B cell (primary cell): ENCODE data around the gene KRT9. TPM values are rescaled to one million over a fixed set of nuclear protein-coding genes. Genes with fewer than 3 reads are reported as not detected.
"Not testable (repeated sequence)": the region's sequence is repeated elsewhere in the genome, so short reads cannot be mapped to it uniquely, and the experiment has no call there.

ENCODE experiments used
- ATAC-seq: fragments of 200-7000 bp; cut with Tn5 transposase; one replicate; pipeline ENCODE4 v1.10.0; 2021; ENCODE audit warnings: low read depth, mild to moderate bottlenecking, moderate number of reproducible peaks, moderate library complexity
- CTCF ChIA-PET: fragments of 350-600 bp; sonication (Branson Sonifier 250); formaldehyde crosslinking; loops from one replicate; lab custom pipeline; 2021; ENCODE audit warnings: antibody characterized with exemption, inconsistent platforms; lab: Charles Lee
- POLR2A ChIA-PET: fragments of 350-600 bp; sonication (Branson Sonifier 250); formaldehyde crosslinking; loops from one replicate; lab custom pipeline; 2021; ENCODE audit warnings: antibody characterized with exemption; lab: Charles Lee
- DNase-seq: peaks from one replicate; pipeline ENCODE4 v3.0.0; 2013
- H2AFZ ChIP-seq: 2 replicates; pipeline ENCODE4 v1.6.1; 2012; ENCODE audit warnings: mild to moderate bottlenecking, low read depth, low read length; ENCODE audit not compliant: insufficient read depth, poor library complexity, severe bottlenecking
- H3K27ac ChIP-seq, 2 donors: 1 replicate in 1 of 2; 2 replicates in 1 of 2; pipeline ENCODE4 v1.5.1; 2012 to 2013; ENCODE audit warnings: low read length in 2 of 2, mild to moderate bottlenecking in 2 of 2, moderate library complexity in 1 of 2
- H3K27me3 ChIP-seq, 4 experiments: fragments of 200-600 bp in 1 of 4; sonication (generic) in 1 of 4; replicated peaks in 1 of 4; 1 replicate in 2 of 4; 2 replicates in 2 of 4; pipeline versions ENCODE4 v1.6.1 to v1.7.0; 2013 to 2016; ENCODE audit warnings: low read length in 3 of 4, mild to moderate bottlenecking in 2 of 4, mixed read lengths in 1 of 4, moderate library complexity in 1 of 4; ENCODE audit not compliant: insufficient read depth in 4 of 4, control insufficient read depth in 3 of 4; ENCODE audit errors: control extremely low read depth in 1 of 4
- H3K36me3 ChIP-seq, 2 experiments: replicated peaks in 1 of 2; 1 replicate in 1 of 2; 2 replicates in 1 of 2; pipeline versions ENCODE4 v1.6.1 to v1.7.1; 2013; ENCODE audit warnings: low read length in 1 of 2; ENCODE audit not compliant: insufficient read depth in 2 of 2, control insufficient read depth in 1 of 2; ENCODE audit errors: control extremely low read depth in 1 of 2, extremely low read depth in 1 of 2
- H3K4me1 ChIP-seq, 2 donors: fragments of 200-600 bp in 1 of 2; sonication (generic) in 1 of 2; 1 replicate in 1 of 2; 2 replicates in 1 of 2; pipeline versions ENCODE4 v1.5.1 to v1.6.1; 2013 to 2017; ENCODE audit warnings: low read length in 2 of 2; ENCODE audit not compliant: control insufficient read depth in 2 of 2, insufficient read depth in 2 of 2
- H3K4me2 ChIP-seq: replicated peaks from 2 replicates; pipeline ENCODE3; 2012; ENCODE audit warnings: mild to moderate bottlenecking, low read depth, low read length; ENCODE audit not compliant: poor library complexity, severe bottlenecking
- H3K4me3 ChIP-seq, 5 experiments: fragments of 200-600 bp in 1 of 5; sonication (generic) in 1 of 5; 1 replicate in 3 of 5; 2 replicates in 2 of 5; pipeline versions ENCODE4 v1.5.1 to v1.7.0; 2011 to 2016; ENCODE audit warnings: low read length in 4 of 5, mild to moderate bottlenecking in 4 of 5, low read depth in 2 of 5, control low read depth in 1 of 5, moderate library complexity in 1 of 5; ENCODE audit not compliant: insufficient read depth in 1 of 5; ENCODE audit errors: control extremely low read depth in 1 of 5, extremely low read depth in 1 of 5
- H3K79me2 ChIP-seq: fragments of 200-600 bp; sonication (generic); one replicate; pipeline ENCODE4 v1.6.0; 2016; ENCODE audit warnings: low read length; ENCODE audit not compliant: control insufficient read depth, insufficient read depth
- H3K9ac ChIP-seq: fragments of 200-600 bp; sonication (generic); 2 replicates; pipeline ENCODE4 v1.6.1; 2017; ENCODE audit warnings: mild to moderate bottlenecking, low read length, moderate library complexity
- H3K9me3 ChIP-seq, 3 donors: one replicate each; pipeline versions ENCODE4 v1.6.1 to v1.7.1; 2013; ENCODE audit warnings: low read length in 2 of 3; ENCODE audit not compliant: control insufficient read depth in 2 of 3, insufficient read depth in 1 of 3; ENCODE audit errors: control extremely low read depth in 1 of 3
- H4K20me1 ChIP-seq: 2 replicates; pipeline ENCODE4 v1.6.0; 2012; ENCODE audit warnings: mild to moderate bottlenecking, low read length; ENCODE audit not compliant: insufficient read depth, control insufficient read depth, poor library complexity, severe bottlenecking
- H3K27ac Mint-ChIP-seq: one replicate; pipeline ENCODE4 v1.8.0; 2021; ENCODE audit warnings: mixed read lengths
- H3K27me3 Mint-ChIP-seq: one replicate; pipeline ENCODE4 v1.8.0; 2021; ENCODE audit warnings: mixed read lengths
- H3K4me1 Mint-ChIP-seq: one replicate; pipeline ENCODE4 v1.8.0; 2021; ENCODE audit warnings: mixed read lengths
- H3K4me3 Mint-ChIP-seq: one replicate; pipeline ENCODE4 v1.8.0; 2021; ENCODE audit warnings: mixed read lengths
- H3K9me3 Mint-ChIP-seq: one replicate; pipeline ENCODE4 v1.8.0; 2022; ENCODE audit warnings: mixed read lengths; ENCODE audit not compliant: insufficient read depth
- CTCF ChIP-seq: fragments of 200-600 bp; IDR thresholded peaks from one replicate; pipeline ENCODE4 v1.8.0; 2022; ENCODE audit warnings: antibody characterized with exemption, mild to moderate bottlenecking
- EZH2 ChIP-seq: IDR thresholded peaks from 2 replicates; pipeline ENCODE4 v1.6.1; 2012; ENCODE audit warnings: borderline replicate concordance, low read depth, mild to moderate bottlenecking, moderate library complexity, low read length; ENCODE audit not compliant: insufficient read depth, poor library complexity, severe bottlenecking
- WGBS: methylation state at CpG from one replicate; pipeline ENCODE4 v1.1.5; 2013; ENCODE audit warnings: missing lambda C conversion rate; ENCODE audit not compliant: insufficient coverage; 5-methylcytosine and 5-hydroxymethylcytosine counted together
- intact Hi-C: fragments of 100-400 bp; cut with micrococcal nuclease; formaldehyde crosslinking; loops from one replicate; pipeline ENCODE4 v1.10.0; 2022
- polyA plus RNA-seq: library from polyadenylated mRNA; depleted of rRNA; stranded (reverse); fragments of >200 nt; gene quantifications from 2 replicates; pipeline ENCODE4 v1.2.3, GENCODE V29; 2012
- total RNA-seq, 2 donors: library from RNA; stranded (reverse); fragments of 120-200 nt in 1 of 2; gene quantifications; 1 replicate in 1 of 2; 2 replicates in 1 of 2; pipeline versions ENCODE4 v1.2.3 to v1.2.4, GENCODE V29; 2013 to 2022

Gene KRT9
- total and polyA plus RNA-seq, 2 donors (not counting 1 experiment from before 2014, with no cell fraction given) = not detected

DNA sequence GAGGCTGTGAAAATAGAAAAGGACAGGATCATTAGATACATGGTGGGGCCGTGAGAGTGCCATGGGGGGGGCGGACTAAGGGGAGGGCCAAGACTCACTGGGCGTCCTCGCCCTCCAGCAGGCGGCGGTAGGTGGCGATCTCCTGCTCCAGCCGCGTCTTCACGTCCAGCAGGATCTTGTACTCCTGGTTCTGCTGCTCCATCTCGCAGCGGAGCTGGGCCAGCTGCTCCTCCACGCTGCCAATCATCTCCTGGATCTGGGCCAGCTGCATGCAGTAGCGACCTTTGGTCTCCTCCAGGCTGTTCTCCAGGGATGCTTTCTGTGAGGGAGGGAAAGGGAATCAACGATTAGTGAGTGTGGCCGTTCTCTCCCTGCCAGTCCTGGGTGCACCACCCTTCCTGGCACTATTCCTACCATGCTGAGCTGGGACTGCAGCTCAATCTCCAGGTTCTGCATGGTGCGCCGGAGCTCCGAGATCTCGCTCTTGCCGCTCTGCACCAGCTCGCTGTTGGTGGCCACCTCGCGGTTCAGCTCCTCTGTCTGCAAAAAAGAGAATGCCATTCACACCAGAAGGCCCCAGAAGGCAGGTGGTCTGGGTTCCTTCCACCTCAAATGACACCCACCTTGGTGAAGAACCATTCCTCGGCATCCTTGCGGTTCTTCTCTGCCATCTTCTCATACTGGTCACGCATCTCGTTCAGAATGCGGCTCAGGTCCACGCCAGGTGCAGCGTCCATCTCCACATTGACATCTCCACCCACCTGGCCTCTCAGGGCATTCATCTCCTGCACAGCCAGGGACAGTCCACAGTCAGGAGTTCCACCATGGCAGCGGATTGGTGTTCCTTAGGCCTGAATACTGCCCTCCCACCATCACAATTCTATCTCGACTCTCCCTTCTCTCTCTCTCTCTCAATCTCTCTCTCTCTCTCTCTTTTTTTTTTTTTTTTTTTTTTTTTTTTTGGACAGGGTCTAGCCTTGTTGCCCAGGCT, 11.6 kb upstream of the KRT9 start:
- Mint-ChIP-seq H3K27ac (peak overlapping the region; percentile 68), H3K27me3 (peaks cover 36% of the 10 kb centered on the region), H3K9me3 (no peaks in the 10 kb centered on the region), H3K4me1 (no peaks in the 10 kb centered on the region), H3K4me3 (no peak overlapping the region)
- Histone ChIP-seq H3K4me2 (no peak overlapping the region), H3K9ac (no peak overlapping the region), H3K36me3 (no peaks in the 10 kb centered on the region), H3K4me3 (no peak overlapping the region), H3K9me3 (peaks cover 0 to 10% (median 0%) of the 10 kb centered on the region in 3 donors), H3K79me2 (no peaks in the 10 kb centered on the region), H3K27me3 (peaks cover 0 to 17% (median 8%) of the 10 kb centered on the region in 4 experiments), H3K27ac (no peak overlapping the region), H3K4me1 (no peaks in the 10 kb centered on the region), H4K20me1 (no peaks in the 10 kb centered on the region), H2AFZ (no peak overlapping the region)
- intact Hi-C loops = no loop called here
- TF ChIP-seq CTCF (no peak), EZH2 (no peak)
- DNase-seq = no peak
- CTCF ChIA-PET = no interaction called here
- 92% methylated on average over 32 of the region's 33 CpGs for WGBS
- ATAC-seq = no peak
- POLR2A ChIA-PET = no interaction called here

DNA sequence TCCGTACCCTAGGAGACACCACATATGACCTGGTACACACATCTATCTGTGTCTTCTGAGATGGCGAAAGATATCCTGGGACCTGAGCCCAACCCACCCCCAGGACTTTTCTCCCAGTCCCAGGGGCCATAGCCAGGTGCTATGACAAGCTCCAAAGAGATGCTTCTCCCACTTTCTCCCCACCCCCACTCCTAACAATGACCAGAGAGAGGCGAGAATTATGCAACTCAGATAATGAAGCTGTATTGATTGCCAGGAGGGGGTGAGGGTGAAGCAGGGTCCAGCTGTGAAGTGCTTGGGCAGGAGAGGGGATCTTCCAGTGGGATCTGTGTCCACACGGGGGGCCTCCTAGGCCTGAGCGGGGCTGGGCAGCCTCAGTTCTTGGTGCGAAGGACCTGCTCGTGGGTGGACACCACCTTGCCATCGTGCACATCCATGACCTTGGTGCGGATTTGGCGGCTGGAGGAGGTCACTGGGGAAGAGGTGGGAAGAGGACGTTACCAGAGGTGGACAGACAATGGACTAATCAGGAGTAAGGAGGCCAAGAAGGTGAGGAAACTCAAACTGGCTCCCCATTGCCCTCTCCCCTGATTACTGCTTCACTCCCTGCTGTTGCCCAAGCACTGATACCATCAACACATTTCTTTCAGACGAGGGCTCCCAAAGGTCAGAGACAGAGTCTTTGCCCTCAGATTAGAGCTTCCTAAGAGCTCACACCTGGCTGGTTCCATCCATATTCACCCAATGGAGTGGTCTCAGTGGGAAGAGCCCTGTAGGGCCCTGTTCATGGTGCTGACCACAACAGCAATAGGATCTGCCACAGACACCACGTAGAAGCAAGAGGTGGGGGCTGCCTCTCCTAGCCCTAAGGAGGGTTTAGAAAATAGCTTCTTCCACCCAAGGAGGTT, 10.5 kb upstream of the KRT9 start:
- H3K27ac ChIP-seq, H4K20me1 ChIP-seq, intact Hi-C loops, H3K4me3 ChIP-seq, H3K4me1 ChIP-seq, H3K9ac ChIP-seq, H3K4me2 ChIP-seq, DNase-seq, H3K27ac Mint-ChIP-seq, H3K79me2 ChIP-seq, POLR2A ChIA-PET, H2AFZ ChIP-seq, H3K4me1 Mint-ChIP-seq, H3K9me3 Mint-ChIP-seq, H3K4me3 Mint-ChIP-seq, ATAC-seq, H3K36me3 ChIP-seq: not testable (repeated sequence)
- WGBS = 94% methylated on average over 11 of the region's 13 CpGs
- H3K9me3 ChIP-seq = peaks cover 0 to 10% (median 0%) of the 10 kb centered on the region in 3 donors
- H3K27me3 Mint-ChIP-seq = peaks cover 43% of the 10 kb centered on the region
- CTCF ChIA-PET = interaction anchor here (1.8 kb wide), 1 partner anchor 67 kb away, joined by 5 read pairs; no protein-coding TSS in a partner anchor
- H3K27me3 ChIP-seq = peaks cover 0 to 18% (median 9%) of the 10 kb centered on the region in 4 experiments
